Measurements from ENCODE around the gene VIPR2.

- TF ChIP-seq CTCF (IDR thresholded peaks at IDR 0.05) (no peak), POLR2A (IDR thresholded peaks at IDR 0.05) (no peak)
Measured at GRCh38 chr7:159105832-159106811, 38.5 kb downstream of the VIPR2 start.
